SK-N-SH treated with all-trans-retinoic acid at 6 μM for 48 hours (cell line): ENCODE data around the gene ZNF771.

Source experiments
- BACH2 ChIP-seq: fragments of 250-450 bp; sonication (Bioruptor Pico); IDR thresholded peaks from 2 replicates; pipeline ENCODE4 v1.9.0; 2021; ENCODE audit warnings: mild to moderate bottlenecking, borderline replicate concordance
- CSDC2 ChIP-seq: fragments of 250-450 bp; sonication (Bioruptor Pico); IDR thresholded peaks from 2 replicates; pipeline ENCODE4 v1.5.0; 2020; ENCODE audit warnings: mild to moderate bottlenecking, moderate library complexity
- OSR1 ChIP-seq: fragments of 250-450 bp; sonication (Bioruptor Pico); IDR thresholded peaks from 2 replicates; pipeline ENCODE4 v1.8.0; 2022; ENCODE audit warnings: moderate library complexity, mild to moderate bottlenecking, inconsistent platforms
- TCF4 ChIP-seq: fragments of 250-450 bp; sonication (Bioruptor Pico); IDR thresholded peaks from 2 replicates; pipeline ENCODE4 v1.8.0; 2021; ENCODE audit warnings: mild to moderate bottlenecking, moderate library complexity, borderline replicate concordance
- ZC3H10 ChIP-seq: fragments of 250-450 bp; sonication (Bioruptor Pico); IDR thresholded peaks from 2 replicates; pipeline ENCODE4 v1.5.1; 2021; ENCODE audit warnings: mild to moderate bottlenecking, moderate library complexity
- ZFP3 ChIP-seq: fragments of 250-450 bp; sonication (Bioruptor Pico); IDR thresholded peaks from 2 replicates; pipeline ENCODE4 v1.5.0; 2020; ENCODE audit warnings: mild to moderate bottlenecking, moderate library complexity
- ZFP30 ChIP-seq: fragments of 450-650 bp; formaldehyde crosslinking; IDR thresholded peaks from 2 replicates; pipeline ENCODE4 v1.5.0; 2022; ENCODE audit warnings: mild to moderate bottlenecking, moderate library complexity
- ZNF565 ChIP-seq: fragments of 450-650 bp; formaldehyde crosslinking; conservative IDR thresholded peaks from 2 replicates; pipeline ENCODE4 v1.5.0; 2020; ENCODE audit warnings: low read depth, mild to moderate bottlenecking, moderate library complexity
- ZNF70 ChIP-seq: fragments of 450-650 bp; formaldehyde crosslinking; IDR thresholded peaks from 2 replicates; pipeline ENCODE4 v1.5.0; 2020; ENCODE audit warnings: mild to moderate bottlenecking, moderate library complexity
- ZNF8 ChIP-seq: fragments of 450-650 bp; formaldehyde crosslinking; IDR thresholded peaks from 2 replicates; pipeline ENCODE4 v1.5.0; 2020; ENCODE audit warnings: mild to moderate bottlenecking, moderate library complexity
- TF ChIP-seq, protein P1 (sequence below): fragments of 250-450 bp; sonication (Bioruptor Pico); IDR thresholded peaks from 2 replicates; pipeline ENCODE4 v1.5.0; 2020; ENCODE audit warnings: mild to moderate bottlenecking, moderate library complexity
- TF ChIP-seq, protein P2 (sequence below): fragments of 250-450 bp; sonication (Bioruptor Pico); IDR thresholded peaks from 2 replicates; pipeline ENCODE4 v1.8.0; 2020; ENCODE audit warnings: mild to moderate bottlenecking, moderate library complexity, borderline replicate concordance

DNA sequence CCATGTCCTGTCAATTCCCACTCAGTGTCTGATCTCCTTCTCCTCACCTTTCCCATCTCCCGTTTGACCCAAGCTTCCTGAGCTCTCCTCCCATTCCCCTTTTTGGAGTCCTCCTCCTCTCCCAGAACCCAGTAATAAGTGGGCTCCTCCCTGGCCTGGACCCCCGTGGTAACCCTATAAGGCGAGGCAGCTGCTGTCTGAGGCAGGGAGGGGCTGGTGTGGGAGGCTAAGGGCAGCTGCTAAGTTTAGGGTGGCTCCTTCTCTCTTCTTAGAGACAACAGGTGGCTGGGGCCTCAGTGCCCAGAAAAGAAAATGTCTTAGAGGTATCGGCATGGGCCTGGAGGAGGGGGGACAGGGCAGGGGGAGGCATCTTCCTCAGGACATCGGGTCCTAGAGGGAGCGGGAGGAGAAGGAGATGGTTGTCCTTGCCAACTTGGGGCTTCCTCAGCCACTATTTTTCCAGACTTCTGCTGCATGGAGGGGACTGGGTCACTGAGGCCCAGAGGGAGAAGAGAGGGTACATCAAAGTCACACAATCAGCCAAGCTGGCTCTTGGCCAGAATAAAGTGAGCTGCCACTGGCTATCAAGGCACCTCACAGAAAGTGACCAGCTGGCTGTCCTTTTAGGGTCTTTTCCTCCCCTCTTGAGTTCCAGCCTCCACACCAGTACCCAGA, 35.2 kb upstream of the ZNF771 start:
- TF ChIP-seq TCF4 (CRISPR knock-in tag) (no peak), ZFP30 (CRISPR knock-in tag) (no peak), ZNF8 (CRISPR knock-in tag) (no peak), ZFP3 (CRISPR knock-in tag) (no peak), ZNF70 (CRISPR knock-in tag) (no peak), OSR1 (CRISPR knock-in tag) (no peak), BACH2 (CRISPR knock-in tag) (no peak), ZNF565 (CRISPR knock-in tag) (no peak), ZC3H10 (CRISPR knock-in tag) (no peak), CSDC2 (CRISPR knock-in tag) (no peak)
- TF ChIP-seq, protein P1, sequence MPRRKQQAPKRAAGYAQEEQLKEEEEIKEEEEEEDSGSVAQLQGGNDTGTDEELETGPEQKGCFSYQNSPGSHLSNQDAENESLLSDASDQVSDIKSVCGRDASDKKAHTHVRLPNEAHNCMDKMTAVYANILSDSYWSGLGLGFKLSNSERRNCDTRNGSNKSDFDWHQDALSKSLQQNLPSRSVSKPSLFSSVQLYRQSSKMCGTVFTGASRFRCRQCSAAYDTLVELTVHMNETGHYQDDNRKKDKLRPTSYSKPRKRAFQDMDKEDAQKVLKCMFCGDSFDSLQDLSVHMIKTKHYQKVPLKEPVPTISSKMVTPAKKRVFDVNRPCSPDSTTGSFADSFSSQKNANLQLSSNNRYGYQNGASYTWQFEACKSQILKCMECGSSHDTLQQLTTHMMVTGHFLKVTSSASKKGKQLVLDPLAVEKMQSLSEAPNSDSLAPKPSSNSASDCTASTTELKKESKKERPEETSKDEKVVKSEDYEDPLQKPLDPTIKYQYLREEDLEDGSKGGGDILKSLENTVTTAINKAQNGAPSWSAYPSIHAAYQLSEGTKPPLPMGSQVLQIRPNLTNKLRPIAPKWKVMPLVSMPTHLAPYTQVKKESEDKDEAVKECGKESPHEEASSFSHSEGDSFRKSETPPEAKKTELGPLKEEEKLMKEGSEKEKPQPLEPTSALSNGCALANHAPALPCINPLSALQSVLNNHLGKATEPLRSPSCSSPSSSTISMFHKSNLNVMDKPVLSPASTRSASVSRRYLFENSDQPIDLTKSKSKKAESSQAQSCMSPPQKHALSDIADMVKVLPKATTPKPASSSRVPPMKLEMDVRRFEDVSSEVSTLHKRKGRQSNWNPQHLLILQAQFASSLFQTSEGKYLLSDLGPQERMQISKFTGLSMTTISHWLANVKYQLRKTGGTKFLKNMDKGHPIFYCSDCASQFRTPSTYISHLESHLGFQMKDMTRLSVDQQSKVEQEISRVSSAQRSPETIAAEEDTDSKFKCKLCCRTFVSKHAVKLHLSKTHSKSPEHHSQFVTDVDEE (CRISPR knock-in tag) = no peak
- TF ChIP-seq, protein P2, sequence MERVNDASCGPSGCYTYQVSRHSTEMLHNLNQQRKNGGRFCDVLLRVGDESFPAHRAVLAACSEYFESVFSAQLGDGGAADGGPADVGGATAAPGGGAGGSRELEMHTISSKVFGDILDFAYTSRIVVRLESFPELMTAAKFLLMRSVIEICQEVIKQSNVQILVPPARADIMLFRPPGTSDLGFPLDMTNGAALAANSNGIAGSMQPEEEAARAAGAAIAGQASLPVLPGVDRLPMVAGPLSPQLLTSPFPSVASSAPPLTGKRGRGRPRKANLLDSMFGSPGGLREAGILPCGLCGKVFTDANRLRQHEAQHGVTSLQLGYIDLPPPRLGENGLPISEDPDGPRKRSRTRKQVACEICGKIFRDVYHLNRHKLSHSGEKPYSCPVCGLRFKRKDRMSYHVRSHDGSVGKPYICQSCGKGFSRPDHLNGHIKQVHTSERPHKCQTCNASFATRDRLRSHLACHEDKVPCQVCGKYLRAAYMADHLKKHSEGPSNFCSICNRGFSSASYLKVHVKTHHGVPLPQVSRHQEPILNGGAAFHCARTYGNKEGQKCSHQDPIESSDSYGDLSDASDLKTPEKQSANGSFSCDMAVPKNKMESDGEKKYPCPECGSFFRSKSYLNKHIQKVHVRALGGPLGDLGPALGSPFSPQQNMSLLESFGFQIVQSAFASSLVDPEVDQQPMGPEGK (CRISPR knock-in tag) = no peak
